ENCODE results near the gene PYROXD2. TPM values are rescaled to one million over a fixed set of nuclear protein-coding genes. Genes with fewer than 3 reads are reported as not detected.

PYROXD2 gene
- total RNA-seq = 1.4 TPM

DNA sequence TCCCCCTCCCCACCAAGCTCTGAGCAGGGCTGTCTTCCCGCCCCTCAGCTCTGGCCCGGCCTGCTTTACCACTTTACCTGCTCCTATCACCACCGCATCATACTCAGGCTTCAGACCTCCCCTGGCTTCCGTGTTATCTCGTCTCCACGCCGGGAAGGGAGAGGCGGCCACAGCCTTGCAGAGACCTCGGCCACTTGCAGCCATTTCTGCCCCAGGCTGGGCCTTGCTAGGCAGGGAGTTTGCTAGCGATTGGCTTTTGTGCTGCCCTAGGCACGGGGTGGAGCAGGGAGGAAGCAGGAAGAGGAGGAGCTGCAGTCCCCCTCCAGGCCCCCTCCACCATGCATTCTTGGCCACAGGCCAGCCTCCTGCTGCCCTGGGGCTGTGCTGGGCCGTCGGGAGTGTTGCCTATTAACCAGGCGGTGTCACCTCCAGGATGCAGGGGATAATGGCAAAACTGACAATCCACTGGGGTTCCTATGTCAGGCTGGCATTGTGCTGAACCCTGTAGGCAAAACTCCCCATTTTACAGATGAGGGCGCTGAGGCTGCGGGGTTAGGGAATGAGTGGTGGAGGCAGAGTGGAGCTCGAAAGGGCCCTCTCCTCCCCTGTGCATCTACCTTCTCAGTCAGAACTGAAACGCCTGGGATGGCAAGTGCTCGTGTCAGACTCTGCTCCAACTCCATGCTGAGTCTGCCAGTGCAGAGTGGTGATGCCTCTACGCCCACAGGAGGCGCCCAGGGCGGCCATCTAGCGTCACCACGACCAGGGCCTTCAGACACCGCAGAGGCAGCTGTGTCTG lies at the start of gene PYROXD2:
Gene PYROXD2 (minus strand): TSS at position 251 of the 799 bp plus-strand sequence. CDS start 47 bp downstream, at position 204.
- DNase-seq = peak; percentile 70

DNA sequence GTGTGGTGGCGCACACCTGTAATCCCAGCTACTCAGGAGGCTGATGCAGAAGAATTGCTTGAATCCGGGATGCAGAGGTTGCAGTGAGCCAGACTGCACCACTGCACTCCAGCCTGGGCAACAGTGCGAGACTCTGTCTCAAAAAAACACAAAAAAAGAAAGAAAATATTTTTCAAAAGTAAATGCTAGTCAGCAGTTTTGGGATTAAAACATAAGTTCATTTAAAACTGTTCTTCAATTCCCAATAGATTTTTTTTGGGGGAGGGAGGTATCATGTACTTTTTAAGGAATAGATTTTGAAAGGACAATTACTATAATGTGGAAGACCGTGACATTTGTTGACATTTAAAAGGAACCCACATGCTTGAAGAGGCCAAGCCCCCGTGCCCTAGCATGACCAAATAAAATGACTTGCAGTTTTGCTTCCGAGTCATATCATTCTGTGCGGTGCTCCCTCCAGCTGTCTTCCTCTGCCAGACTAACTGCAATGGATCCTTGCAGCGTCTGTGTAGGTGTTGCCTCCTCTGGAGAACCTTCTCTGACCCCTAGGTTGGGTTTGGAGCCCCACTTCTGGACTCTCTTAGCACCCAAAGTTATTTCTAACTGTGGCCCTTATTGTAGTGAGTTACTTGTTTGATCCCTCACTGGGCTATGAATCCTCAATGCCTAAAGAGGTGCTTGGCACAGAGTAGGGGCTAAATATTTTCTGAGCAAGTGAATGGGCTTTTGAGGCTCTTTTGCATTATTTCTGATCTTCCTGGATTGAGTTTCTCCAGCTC lies 49.2 kb upstream of the PYROXD2 start:
- no peak for DNase-seq

DNA sequence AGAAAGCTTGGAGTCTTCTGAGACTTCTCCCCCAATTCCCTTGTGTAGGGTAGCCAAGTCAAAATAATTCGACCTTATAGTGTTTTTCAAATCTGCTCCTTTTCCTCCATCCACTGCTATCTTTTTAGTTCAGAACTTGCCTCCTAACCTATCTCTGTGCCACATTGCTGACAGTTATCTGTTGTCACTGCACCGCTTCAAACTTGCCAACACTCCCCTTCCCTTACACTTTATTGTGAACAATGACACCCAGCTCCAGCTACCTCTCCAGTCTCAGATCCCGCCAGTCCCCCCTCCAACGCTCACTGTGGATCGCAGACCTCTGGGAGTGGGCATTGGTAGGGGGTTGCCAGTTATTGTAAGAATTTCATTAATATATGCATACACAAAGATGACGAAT lies 48.0 kb upstream of the PYROXD2 start:
- no peak for DNase-seq

DNA sequence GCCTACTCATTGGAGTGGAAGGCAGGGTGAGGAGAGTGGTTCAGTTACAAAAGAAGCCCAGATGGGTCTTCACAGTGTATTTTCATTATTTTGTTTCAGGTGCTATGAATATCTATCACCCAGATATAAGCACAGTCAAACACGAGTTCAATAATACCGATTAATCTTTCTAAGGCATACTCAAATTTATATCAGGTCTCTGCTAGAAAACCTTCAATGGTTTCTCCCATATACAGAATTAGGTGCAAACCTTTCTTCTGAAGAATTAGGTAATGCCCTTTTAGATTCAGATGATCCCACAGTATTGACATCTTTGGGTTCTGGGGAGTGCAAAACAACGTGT lies 46.5 kb upstream of the PYROXD2 start:
- DNase-seq = no peak

DNA sequence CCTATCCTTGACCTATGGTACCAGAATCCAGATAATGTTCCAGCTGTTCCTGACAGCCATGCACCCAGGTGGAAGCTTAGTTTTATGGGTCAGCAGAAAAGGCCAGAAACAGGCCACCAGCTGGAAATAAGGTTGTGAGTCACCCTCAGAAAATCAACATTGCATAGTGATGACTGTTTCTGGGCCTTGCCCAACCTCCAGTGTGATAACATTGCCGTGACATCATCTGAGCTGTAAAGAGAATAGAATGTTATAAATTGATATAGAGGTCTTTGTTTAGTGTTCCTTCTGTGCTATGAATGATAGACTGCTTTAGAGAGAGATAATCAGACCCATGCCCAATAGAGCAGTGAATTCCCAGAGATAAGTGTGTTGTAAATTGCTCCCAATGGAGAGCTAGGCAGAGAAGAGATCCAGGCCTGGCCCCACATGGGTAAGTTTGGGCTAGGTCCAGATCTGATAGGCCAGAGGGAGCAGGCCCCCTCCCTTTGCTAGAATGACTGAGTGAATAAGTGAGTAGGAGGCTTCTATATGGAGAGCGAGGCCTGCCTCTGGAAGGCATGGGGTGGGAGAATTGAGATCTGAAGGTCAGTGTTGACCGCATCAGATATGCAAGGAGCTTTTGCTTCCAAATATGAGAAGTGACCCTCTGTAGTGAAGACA lies 46.0 kb upstream of the PYROXD2 start:
- no peak for DNase-seq

DNA sequence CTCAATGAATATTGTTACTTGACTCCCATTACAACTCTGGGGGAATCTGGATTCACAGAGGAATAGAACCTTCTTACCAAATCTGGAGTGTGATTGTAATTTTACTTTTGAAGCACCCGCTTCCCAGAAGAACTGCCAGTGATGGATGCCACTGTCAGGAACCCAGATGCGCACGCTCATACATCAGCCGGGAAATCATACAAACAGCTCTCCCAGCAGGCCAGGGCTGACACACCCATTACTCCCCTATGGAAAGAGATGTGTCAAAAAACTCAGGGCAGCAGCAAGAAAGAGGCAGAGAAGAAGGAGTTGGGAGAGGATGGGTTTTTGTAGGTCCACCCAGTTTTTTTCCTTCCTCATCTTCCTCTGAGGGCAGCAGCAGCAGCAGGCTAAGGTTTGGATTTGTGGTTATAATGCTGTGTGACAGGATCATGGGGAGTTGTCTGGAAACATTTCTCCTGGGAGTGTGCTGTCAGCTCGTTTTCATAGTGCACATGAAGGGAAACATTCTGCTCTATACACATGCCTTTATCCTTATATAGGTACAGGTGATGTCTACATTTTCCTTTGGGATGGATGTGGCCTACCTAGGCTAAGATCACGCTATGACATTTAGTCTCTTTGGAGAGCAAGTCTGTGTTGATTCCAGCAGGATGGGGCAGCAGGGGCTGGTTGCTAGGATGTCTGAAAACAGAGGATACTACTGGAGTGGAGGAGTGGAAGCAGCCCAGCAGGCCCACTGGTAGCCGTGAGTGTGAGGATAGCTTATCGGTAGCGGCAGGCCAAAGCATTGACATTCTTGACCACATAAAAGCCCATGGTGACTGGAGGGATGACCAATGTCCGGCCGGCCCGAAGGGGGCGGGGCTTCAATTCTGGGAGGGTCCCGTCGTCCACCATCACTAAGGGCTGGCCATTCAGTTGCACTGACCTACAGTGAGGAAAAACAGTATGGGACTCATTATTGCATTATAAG lies 44.1 kb upstream of the PYROXD2 start:
- no peak for DNase-seq

DNA sequence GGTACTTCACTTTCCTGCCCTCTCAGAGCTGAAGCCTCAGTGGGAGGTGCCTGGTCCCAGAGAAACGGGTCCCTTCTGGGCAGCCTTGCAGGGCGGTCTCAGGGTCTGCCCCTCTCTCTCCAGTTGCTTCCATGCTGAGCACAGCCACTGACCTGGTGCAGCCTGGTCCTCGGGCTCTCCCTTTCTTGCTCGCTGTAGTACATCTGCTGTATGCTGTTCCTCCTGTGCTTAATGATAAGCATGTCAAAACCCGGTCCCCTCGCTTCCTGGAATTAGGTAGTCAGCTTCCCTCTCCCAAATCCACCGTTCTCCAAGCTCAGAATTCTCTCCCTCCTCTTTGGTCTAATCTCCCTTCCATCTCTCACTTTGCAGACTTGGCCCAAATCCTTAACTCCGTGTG lies 42.7 kb upstream of the PYROXD2 start:
- DNase-seq = no peak

- DNase-seq = no peak
Observed at GRCh38 chr10:98456686-98457482, 41.9 kb upstream of the PYROXD2 start.

DNA sequence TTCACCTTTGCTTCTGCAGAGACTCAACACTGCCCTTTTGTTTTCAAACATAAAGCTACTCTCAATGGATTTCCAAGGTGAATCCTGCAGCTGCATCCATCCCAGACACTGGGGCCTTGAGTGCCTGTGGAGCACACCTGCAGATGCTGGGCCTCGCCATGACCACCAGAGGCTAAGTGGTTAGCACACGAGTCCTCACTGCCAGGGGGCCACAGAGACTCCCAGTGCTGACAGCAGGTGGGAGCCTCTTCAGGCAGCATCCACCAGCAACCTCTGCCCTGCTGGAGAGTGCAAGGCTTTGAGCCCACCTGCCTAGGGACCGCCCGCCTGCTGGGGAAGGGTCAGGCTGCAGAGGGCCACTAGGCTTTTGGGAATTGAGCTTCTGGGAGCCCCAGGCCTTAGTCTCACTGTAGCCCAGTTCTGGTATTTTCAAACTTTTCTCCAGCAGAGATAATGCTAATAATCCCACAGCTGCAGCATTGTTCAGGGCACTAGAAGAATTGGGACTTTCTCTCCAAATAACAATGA lies 41.1 kb upstream of the PYROXD2 start:
- DNase-seq = no peak

DNA sequence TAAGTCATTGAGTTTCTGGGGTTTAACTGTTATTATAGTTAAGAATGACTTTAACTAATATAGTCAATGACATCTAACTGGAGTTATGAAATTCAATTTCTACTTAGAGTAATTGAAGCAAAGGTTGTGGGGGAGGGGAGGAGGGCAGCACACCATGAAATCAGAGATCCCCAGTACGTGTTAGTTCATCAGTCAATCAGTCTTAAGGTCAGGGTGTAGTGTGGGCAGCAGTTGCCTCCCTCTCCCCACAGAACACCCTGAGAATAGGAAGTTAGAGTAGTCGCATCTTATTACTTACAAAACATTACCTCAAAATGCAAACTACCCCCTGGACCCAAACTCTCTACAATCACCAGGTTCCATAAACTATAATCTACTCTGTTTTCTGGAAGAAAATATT lies 38.7 kb upstream of the PYROXD2 start:
- no peak for DNase-seq

DNA sequence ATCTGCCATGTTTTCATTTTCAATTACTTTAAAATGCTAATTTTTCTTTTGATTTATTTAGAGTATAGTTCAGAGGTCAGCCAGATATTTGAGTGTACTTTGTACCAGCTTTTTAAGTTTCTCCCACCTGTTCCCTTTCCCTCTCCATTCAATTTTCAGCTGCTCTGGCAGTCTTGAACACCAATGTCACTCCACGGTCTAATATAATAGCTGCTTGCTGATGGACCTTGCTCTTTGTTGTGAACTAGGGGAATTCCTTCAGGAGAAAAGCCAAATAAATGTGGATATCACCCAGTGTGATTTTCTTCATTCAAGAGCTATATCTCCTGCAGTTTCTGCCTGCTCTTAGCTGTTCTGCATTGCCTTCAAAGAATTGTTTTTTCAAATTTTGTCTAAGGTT lies 35.6 kb upstream of the PYROXD2 start:
- no peak for DNase-seq

- DNase-seq = no peak
Observed at GRCh38 chr10:98449287-98449686, 34.3 kb upstream of the PYROXD2 start.

DNA sequence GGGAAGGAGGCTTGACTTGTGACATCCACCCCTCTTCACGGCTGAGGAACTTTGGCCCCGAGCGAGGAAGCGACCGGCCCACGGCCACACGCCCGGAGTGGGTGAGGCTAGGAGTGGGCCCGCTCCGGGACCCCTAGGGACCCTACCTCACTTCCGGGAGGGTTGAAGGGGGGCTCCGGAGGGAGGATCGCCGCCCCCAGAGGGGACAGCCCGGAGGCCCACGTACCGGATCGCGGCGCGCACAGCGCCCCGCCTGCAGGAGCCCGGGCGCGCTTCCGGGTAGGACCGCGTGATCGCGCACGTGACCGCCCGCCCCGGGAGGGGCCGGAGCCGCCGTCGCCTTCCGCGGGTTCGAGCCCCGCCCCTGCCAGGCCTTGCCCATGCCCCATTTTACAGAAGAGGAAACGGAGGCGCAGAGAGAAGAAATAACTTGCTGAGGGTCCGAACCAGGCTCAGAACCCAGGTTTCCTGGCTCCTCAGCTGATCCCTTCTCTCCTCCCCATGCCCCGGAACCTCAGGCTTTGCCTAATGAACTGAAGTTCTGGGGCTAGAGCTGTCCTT lies 31.8 kb upstream of the PYROXD2 start, which contains the start of gene HPS1:
Gene HPS1 (minus strand): TSS at position 275 of the 561 bp plus-strand sequence. CDS start 3,695 bp downstream, outside the sequence.
- DNase-seq = peak; percentile 62

DNA sequence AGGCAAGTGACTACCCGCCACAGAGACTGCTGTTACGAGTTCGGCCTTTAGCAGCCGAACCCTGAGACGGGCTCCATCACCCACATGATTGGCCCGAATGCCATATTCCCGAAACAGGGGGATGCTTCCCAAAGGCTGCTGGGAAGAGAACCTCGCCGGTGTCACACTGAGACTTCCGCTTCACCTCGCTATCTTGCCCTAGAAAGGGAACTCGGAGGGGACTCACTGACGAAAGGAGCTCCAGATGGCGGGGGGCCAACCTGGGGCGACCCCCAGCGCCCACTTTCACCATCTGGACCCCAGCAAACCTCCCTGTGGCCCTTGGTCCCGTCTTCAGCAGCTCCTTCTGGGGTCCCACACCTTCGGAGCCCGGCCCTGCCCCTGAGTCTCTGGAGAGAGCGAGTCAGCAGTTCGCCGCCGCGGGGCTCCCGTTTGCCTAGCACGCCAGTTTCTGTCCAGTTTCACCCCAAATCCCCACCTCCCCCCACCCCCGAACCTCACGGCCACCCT lies 31.2 kb upstream of the PYROXD2 start:
- DNase-seq = peak; percentile 30

GRCh38 chr10:98445200-98445812 lies 30.3 kb upstream of the PYROXD2 start:
- DNase-seq = no peak

DNA sequence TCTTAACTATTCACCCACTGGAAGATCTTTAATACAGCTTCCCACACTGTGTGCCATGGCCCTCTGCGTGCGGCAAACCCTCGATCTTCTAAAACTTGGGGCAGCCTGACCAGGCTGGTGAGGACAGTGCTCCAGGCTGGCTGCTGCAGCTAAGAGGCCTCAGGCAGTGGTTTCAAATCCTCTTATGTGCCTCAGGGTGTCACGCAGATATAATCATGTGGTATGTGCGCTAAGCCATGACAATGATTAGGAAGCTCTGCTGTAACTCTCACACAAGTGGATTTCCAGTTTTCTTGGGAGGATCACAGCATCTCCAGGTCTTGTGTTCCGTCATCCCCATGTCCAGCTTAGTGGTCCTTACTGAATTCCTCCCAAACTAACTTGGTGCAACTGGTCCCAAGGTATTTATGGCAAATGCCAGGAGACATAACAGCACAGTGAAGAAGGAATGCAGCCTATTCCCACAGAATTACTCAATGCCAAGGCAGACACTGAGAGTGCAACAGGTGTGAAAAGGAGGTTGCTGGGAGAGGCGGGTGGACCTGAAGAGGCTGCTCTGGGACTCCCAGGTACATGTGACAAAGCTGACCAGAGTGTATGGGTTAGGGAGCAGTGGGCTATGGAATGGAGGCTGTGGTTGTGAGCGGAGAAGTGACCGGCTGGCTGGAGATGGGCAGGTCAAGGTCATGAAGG lies 29.5 kb upstream of the PYROXD2 start:
- DNase-seq = no peak

DNA sequence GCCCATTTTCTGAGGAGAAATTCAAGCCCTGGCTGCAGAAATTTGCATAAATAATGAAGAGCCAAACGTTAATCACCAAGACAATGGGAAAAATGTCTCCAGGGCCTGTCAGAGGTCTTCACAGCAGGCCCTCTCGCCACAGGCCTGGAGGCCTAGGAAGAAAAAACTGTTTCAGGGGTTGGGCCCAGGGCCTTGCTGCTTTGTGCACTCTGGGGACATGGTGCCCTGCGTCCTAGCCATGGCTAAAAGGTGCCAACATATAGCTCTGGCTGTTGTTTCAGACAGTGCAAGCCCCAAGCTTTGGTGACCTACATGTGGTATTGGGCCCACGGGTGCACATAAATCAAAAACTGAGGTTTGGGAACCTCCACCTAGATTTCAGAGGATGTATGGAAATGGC lies 23.7 kb upstream of the PYROXD2 start:
- DNase-seq = no peak

DNA sequence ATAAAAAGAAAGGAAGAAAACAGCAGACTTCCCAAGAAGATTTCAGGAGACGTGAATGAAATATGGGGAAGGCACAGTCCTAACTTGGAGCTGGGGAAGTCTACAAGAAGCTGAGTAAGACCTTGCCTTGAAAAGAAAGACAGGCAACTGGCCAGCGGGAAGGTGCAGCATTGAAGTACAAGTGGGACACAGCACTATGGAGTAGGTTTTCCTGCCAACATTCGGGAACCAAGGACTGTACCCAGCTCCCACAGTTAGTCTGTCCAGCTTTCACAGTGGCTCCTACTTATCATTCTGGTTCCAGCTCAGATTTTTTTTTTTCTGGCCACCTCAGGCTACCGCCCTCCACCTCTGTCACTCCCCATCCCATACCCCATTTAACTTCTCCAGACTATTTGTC lies 21.7 kb upstream of the PYROXD2 start:
- no peak for DNase-seq

GRCh38 chr10:98435178-98435577 lies 20.2 kb upstream of the PYROXD2 start:
- no peak for DNase-seq

Measured in occipital lobe (tissue), 2 donors.